Superior temporal gyrus (tissue), 1 donor: Measurements from ENCODE around the gene KIR2DL1.
"Not testable (repeated sequence)": the region's sequence is repeated elsewhere in the genome, so short reads cannot be mapped to it uniquely, and the experiment has no call there.

Experiments used
- DNase-seq: peaks from one replicate; pipeline ENCODE4 v3.0.0-alpha.2; 2016; ENCODE audit errors: extremely low spot score

Gene KIR2DL1

GRCh38 chr19:54769646-54770045, at the start of gene KIR2DL1:
TSS of gene KIR2DL1 (plus strand) at chr19:54769793. CDS start at chr19:54769851, 58 bp downstream.
- DNase-seq: not testable (repeated sequence)

- no peak for DNase-seq
Observed at GRCh38 chr19:54724142-54724541, 45.5 kb upstream of the KIR2DL1 start, which contains the start of gene KIR3DL3. TSS of gene KIR3DL3 (plus strand) at chr19:54724442. CDS start at chr19:54724497, 55 bp downstream.

GRCh38 chr19:54724644-54725043, 44.9 kb upstream of the KIR2DL1 start:
- DNase-seq: no peak

GRCh38 chr19:54725321-54725720, 44.3 kb upstream of the KIR2DL1 start:
- no peak for DNase-seq

- DNase-seq: no peak
Observed at GRCh38 chr19:54727562-54727961, 42.0 kb upstream of the KIR2DL1 start.

GRCh38 chr19:54728167-54728566, 41.4 kb upstream of the KIR2DL1 start:
- DNase-seq: no peak

- no peak for DNase-seq
Observed at GRCh38 chr19:54729416-54730188, 40.0 kb upstream of the KIR2DL1 start.

- DNase-seq: no peak
Observed at GRCh38 chr19:54731191-54731590, 38.4 kb upstream of the KIR2DL1 start.

GRCh38 chr19:54738306-54738705, 31.3 kb upstream of the KIR2DL1 start, which contains the start of gene KIR2DL3:
TSS of gene KIR2DL3 (plus strand) at chr19:54738513. CDS start at chr19:54738546, 33 bp downstream.
- DNase-seq: not testable (repeated sequence)

- DNase-seq: no peak
Observed at GRCh38 chr19:54738715-54739114, 30.9 kb upstream of the KIR2DL1 start.

GRCh38 chr19:54739587-54740497, 29.8 kb upstream of the KIR2DL1 start:
- DNase-seq: no peak

- DNase-seq: not testable (repeated sequence)
Observed at GRCh38 chr19:54741950-54742349, 27.6 kb upstream of the KIR2DL1 start.

GRCh38 chr19:54744080-54744479, 25.5 kb upstream of the KIR2DL1 start:
- DNase-seq: not testable (repeated sequence)

- DNase-seq: not testable (repeated sequence)
Observed at GRCh38 chr19:54747614-54748322, 21.8 kb upstream of the KIR2DL1 start.

- DNase-seq: not testable (repeated sequence)
Observed at GRCh38 chr19:54750276-54750675, 19.3 kb upstream of the KIR2DL1 start.

GRCh38 chr19:54756204-54757110, 13.1 kb upstream of the KIR2DL1 start:
- not testable (repeated sequence) for DNase-seq

- DNase-seq: not testable (repeated sequence)
Observed at GRCh38 chr19:54758577-54758976, 11.0 kb upstream of the KIR2DL1 start.

GRCh38 chr19:54764219-54764618, 5.4 kb upstream of the KIR2DL1 start:
- not testable (repeated sequence) for DNase-seq

GRCh38 chr19:54766464-54766863, 3.1 kb upstream of the KIR2DL1 start:
- not testable (repeated sequence) for DNase-seq

- not testable (repeated sequence) for DNase-seq
Observed at GRCh38 chr19:54770511-54770910, 918 bp downstream of the KIR2DL1 start.
